RWPE2 (cell line): ENCODE data around the gene SERTM1.

Source experiments
- ATAC-seq: fragments of 200-7000 bp; cut with Tn5 transposase; 3 replicates; pipeline ENCODE4 v1.9.1; 2021; ENCODE audit warnings: low read depth
- DNase-seq: peaks from one replicate; pipeline ENCODE4 v3.0.0-alpha.2; 2020; ENCODE audit warnings: low spot score
- H3K27ac ChIP-seq: fragments of 450-650 bp; 2 replicates; pipeline ENCODE4 v1.5.1; 2017; ENCODE audit warnings: mild to moderate bottlenecking; ENCODE audit not compliant: poor library complexity, severe bottlenecking
- H3K27me3 ChIP-seq: fragments of 250-450 bp; sonication (Bioruptor Pico); 2 replicates; pipeline ENCODE4 v1.5.1; 2021; ENCODE audit warnings: mild to moderate bottlenecking, moderate library complexity; ENCODE audit not compliant: insufficient read depth, poor library complexity, severe bottlenecking
- H3K36me3 ChIP-seq: fragments of 250-450 bp; sonication (Bioruptor Pico); 2 replicates; pipeline ENCODE4 v1.5.1; 2020; ENCODE audit warnings: low read depth, mild to moderate bottlenecking, moderate library complexity
- H3K4me1 ChIP-seq: fragments of 250-450 bp; sonication (Bioruptor Pico); 2 replicates; pipeline ENCODE4 v1.5.1; 2021; ENCODE audit warnings: mild to moderate bottlenecking, moderate library complexity; ENCODE audit not compliant: insufficient read depth, poor library complexity, severe bottlenecking
- H3K4me3 ChIP-seq: fragments of 250-450 bp; sonication (Bioruptor Pico); 2 replicates; pipeline ENCODE4 v1.5.1; 2021; ENCODE audit warnings: mild to moderate bottlenecking, moderate library complexity; ENCODE audit not compliant: severe bottlenecking
- H3K9me3 ChIP-seq: fragments of 250-450 bp; sonication (Bioruptor Pico); 2 replicates; pipeline ENCODE4 v1.5.1; 2021; ENCODE audit warnings: mild to moderate bottlenecking, moderate library complexity; ENCODE audit not compliant: severe bottlenecking
- TF ChIP-seq, protein P1 (sequence below): fragments of 450-650 bp; IDR thresholded peaks from one replicate; pipeline ENCODE4 v1.5.1; 2017; ENCODE audit warnings: mild to moderate bottlenecking, moderate library complexity; ENCODE audit not compliant: poor library complexity, severe bottlenecking

The SERTM1 gene

GRCh38 chr13:36713887-36714286 lies 40.1 kb downstream of the SERTM1 start:
- DNase-seq (no peak), ATAC-seq (peak; percentile 57; the same call in 2 of the 3 replicates)
- no peaks in the 10 kb centered on the region for H3K36me3 ChIP-seq
- H3K4me3 ChIP-seq, result no peak overlapping the region
- no peaks in the 10 kb centered on the region for H3K4me1 ChIP-seq
- no peaks in the 10 kb centered on the region for H3K27me3 ChIP-seq
- H3K27ac ChIP-seq, result no peak overlapping the region
- H3K9me3 ChIP-seq, result no peaks in the 10 kb centered on the region
- TF ChIP-seq, protein P1, sequence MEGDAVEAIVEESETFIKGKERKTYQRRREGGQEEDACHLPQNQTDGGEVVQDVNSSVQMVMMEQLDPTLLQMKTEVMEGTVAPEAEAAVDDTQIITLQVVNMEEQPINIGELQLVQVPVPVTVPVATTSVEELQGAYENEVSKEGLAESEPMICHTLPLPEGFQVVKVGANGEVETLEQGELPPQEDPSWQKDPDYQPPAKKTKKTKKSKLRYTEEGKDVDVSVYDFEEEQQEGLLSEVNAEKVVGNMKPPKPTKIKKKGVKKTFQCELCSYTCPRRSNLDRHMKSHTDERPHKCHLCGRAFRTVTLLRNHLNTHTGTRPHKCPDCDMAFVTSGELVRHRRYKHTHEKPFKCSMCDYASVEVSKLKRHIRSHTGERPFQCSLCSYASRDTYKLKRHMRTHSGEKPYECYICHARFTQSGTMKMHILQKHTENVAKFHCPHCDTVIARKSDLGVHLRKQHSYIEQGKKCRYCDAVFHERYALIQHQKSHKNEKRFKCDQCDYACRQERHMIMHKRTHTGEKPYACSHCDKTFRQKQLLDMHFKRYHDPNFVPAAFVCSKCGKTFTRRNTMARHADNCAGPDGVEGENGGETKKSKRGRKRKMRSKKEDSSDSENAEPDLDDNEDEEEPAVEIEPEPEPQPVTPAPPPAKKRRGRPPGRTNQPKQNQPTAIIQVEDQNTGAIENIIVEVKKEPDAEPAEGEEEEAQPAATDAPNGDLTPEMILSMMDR, result no peak

- H3K36me3 ChIP-seq, result no peaks in the 10 kb centered on the region
- TF ChIP-seq, protein P1, result no peak
- DNase-seq (no peak), ATAC-seq (no peak)
- H3K27ac ChIP-seq, result no peak overlapping the region
- no peaks in the 10 kb centered on the region for H3K27me3 ChIP-seq
- H3K9me3 ChIP-seq, result no peaks in the 10 kb centered on the region
- H3K4me3 ChIP-seq, result no peak overlapping the region
- no peaks in the 10 kb centered on the region for H3K4me1 ChIP-seq
Observed at GRCh38 chr13:36715841-36716240, 42.0 kb downstream of the SERTM1 start.

GRCh38 chr13:36717017-36717416 lies 43.2 kb downstream of the SERTM1 start:
- Histone ChIP-seq H3K36me3 (no peaks in the 10 kb centered on the region), H3K27me3 (no peaks in the 10 kb centered on the region), H3K27ac (no peak overlapping the region), H3K4me3 (no peak overlapping the region), H3K9me3 (no peaks in the 10 kb centered on the region), H3K4me1 (no peaks in the 10 kb centered on the region)
- TF ChIP-seq, protein P1, result no peak
- ATAC-seq (no peak), DNase-seq (no peak)

- no peak for ATAC-seq
- Histone ChIP-seq H3K36me3 (no peaks in the 10 kb centered on the region), H3K9me3 (no peaks in the 10 kb centered on the region), H3K4me3 (no peak overlapping the region), H3K27ac (no peak overlapping the region), H3K27me3 (no peaks in the 10 kb centered on the region), H3K4me1 (no peaks in the 10 kb centered on the region)
- TF ChIP-seq, protein P1, result no peak
- no peak for DNase-seq
Observed at GRCh38 chr13:36717966-36718545, 44.2 kb downstream of the SERTM1 start.

DNA sequence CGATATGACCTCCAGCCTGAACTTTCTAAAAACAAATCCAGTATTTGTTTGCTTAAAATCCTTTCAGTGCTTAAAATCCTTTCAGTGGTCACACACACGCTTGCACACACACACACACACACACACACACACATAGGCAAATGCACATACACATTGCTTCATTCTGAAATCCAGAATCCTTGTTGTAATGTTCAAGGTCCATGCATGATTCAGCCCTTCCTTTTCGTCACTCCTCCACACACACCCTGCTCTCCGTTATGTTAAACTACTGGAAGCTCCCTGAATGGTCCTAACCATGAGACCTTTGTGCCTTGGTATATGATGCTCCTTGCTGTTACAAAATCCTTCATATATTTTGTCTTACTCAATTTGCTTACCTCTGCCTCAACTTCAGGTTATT lies 44.9 kb downstream of the SERTM1 start:
- Histone ChIP-seq H3K36me3 (no peaks in the 10 kb centered on the region), H3K4me1 (no peaks in the 10 kb centered on the region), H3K4me3 (no peak overlapping the region), H3K9me3 (no peaks in the 10 kb centered on the region), H3K27ac (no peak overlapping the region), H3K27me3 (no peaks in the 10 kb centered on the region)
- TF ChIP-seq, protein P1, result no peak
- DNase-seq, result no peak
- no peak for ATAC-seq
